Osteocyte (in vitro differentiated cells): ENCODE measurements around the gene ANKRD10. TPM values are rescaled to one million over a fixed set of nuclear protein-coding genes. Genes with fewer than 3 reads are reported as not detected.

Experiments used
- DNase-seq: peaks from one replicate; pipeline ENCODE4 v3.0.0; 2021; ENCODE audit warnings: mixed read lengths; ENCODE audit not compliant: unreplicated experiment; ENCODE audit errors: extremely low spot score
- H3K27ac Mint-ChIP-seq: one replicate; pipeline ENCODE4 v1.8.0; 2021; ENCODE audit warnings: mild to moderate bottlenecking, mixed read lengths; ENCODE audit not compliant: unreplicated experiment
- H3K27me3 Mint-ChIP-seq: one replicate; pipeline ENCODE4 v1.8.0; 2021; ENCODE audit warnings: mixed read lengths; ENCODE audit not compliant: unreplicated experiment
- H3K36me3 Mint-ChIP-seq: one replicate; pipeline ENCODE4 v1.8.0; 2021; ENCODE audit warnings: mixed read lengths; ENCODE audit not compliant: unreplicated experiment
- H3K4me1 Mint-ChIP-seq: one replicate; pipeline ENCODE4 v1.8.0; 2021; ENCODE audit warnings: mixed read lengths; ENCODE audit not compliant: unreplicated experiment
- H3K4me3 Mint-ChIP-seq: one replicate; pipeline ENCODE4 v1.8.0; 2021; ENCODE audit warnings: mild to moderate bottlenecking, moderate library complexity, mixed read lengths; ENCODE audit not compliant: unreplicated experiment
- H3K9me3 Mint-ChIP-seq: one replicate; pipeline ENCODE4 v1.8.0; 2021; ENCODE audit warnings: mixed read lengths; ENCODE audit not compliant: unreplicated experiment
- total RNA-seq: library from RNA; stranded (reverse); gene quantifications from 2 replicates; pipeline ENCODE4 v1.2.1, GENCODE V29; 2021
- TF ChIP-seq, protein P1 (sequence below): fragments of 200-600 bp; sonication (generic); IDR thresholded peaks from 2 replicates; pipeline ENCODE4 v1.5.0; 2021; ENCODE audit warnings: antibody characterized with exemption, mild to moderate bottlenecking, moderate library complexity

Gene ANKRD10
- total RNA-seq, 1 donor from 2014 or later: 257 TPM

DNA sequence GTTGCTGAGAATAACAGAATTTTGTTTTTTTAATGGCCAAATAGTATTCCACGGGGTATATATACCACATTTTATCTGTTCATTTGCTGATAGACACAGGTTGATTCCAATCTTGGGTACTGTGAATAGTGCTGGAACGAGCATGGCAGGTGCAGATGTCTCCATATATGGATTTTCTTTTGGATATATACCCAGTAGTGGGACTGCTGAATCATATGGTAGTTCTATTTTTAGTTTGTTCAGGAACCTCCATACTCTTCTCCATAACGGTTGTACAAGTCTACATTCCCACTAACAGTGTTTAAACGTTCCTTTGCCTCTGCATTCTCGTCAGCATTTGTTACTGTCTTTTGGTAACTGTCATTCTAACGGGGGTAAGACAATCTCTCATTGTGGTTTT lies 17.3 kb downstream of the ANKRD10 start:
- Mint-ChIP-seq H3K27ac (peak overlapping the region; percentile 23), H3K36me3 (peaks cover 40% of the 10 kb centered on the region), H3K4me1 (peaks cover 7% of the 10 kb centered on the region), H3K9me3 (no peaks in the 10 kb centered on the region), H3K4me3 (no peak overlapping the region), H3K27me3 (no peaks in the 10 kb centered on the region)
- TF ChIP-seq, protein P1, sequence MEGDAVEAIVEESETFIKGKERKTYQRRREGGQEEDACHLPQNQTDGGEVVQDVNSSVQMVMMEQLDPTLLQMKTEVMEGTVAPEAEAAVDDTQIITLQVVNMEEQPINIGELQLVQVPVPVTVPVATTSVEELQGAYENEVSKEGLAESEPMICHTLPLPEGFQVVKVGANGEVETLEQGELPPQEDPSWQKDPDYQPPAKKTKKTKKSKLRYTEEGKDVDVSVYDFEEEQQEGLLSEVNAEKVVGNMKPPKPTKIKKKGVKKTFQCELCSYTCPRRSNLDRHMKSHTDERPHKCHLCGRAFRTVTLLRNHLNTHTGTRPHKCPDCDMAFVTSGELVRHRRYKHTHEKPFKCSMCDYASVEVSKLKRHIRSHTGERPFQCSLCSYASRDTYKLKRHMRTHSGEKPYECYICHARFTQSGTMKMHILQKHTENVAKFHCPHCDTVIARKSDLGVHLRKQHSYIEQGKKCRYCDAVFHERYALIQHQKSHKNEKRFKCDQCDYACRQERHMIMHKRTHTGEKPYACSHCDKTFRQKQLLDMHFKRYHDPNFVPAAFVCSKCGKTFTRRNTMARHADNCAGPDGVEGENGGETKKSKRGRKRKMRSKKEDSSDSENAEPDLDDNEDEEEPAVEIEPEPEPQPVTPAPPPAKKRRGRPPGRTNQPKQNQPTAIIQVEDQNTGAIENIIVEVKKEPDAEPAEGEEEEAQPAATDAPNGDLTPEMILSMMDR: no peak
- DNase-seq: no peak

DNA sequence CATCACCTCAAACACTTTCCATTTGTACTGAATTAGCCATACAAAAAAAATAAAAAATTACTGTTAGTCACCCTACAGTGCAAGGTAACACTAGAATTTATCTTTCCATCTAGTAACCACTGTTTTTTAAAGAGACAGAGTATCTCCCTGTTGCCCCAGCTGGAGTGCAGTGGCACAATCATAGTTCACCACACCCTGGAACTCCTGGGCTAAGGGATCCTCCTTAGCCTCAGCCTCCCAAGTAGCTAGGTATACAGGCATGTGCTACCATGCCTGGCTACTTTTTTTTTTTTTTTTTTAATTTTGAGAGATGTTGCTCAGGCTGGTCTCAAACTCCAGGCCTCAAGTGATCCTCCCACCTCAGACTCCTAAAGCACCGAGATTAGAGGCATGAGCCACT lies 17.9 kb downstream of the ANKRD10 start:
- TF ChIP-seq, protein P1: no peak
- Mint-ChIP-seq H3K4me3 (no peak overlapping the region), H3K27ac (no peak overlapping the region)

DNA sequence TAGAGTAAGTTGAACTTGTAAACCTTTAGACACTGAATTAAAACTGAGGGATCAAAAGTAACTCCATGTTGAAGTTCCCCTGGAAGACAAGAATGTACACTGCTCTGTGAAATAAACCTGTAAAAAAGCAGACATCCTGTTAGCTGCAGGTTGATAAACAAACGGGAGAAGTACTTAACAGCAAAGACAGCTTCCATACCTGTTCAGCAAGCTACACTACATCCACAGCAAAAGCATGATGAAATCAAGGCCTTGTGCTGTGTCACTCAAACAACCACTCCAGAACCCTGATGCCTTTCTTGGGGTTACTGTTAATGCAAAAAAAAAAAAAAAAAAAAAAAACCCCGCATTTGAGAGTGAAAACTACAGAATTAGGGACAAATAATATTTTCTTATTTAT lies 20.8 kb downstream of the ANKRD10 start:
- Mint-ChIP-seq H3K4me1 (peaks cover 10% of the 10 kb centered on the region), H3K27ac (no peak overlapping the region), H3K4me3 (no peak overlapping the region), H3K27me3 (no peaks in the 10 kb centered on the region), H3K36me3 (peaks cover 47% of the 10 kb centered on the region), H3K9me3 (no peaks in the 10 kb centered on the region)
- DNase-seq: no peak
- TF ChIP-seq, protein P1: no peak

More for the DNA sequence above, 17.9 kb downstream of the ANKRD10 start:
- H3K9me3 Mint-ChIP-seq: no peaks in the 10 kb centered on the region
- H3K27me3 Mint-ChIP-seq: no peaks in the 10 kb centered on the region
- peaks cover 7% of the 10 kb centered on the region for H3K4me1 Mint-ChIP-seq
- no peak for DNase-seq
- H3K36me3 Mint-ChIP-seq: peaks cover 42% of the 10 kb centered on the region

DNA sequence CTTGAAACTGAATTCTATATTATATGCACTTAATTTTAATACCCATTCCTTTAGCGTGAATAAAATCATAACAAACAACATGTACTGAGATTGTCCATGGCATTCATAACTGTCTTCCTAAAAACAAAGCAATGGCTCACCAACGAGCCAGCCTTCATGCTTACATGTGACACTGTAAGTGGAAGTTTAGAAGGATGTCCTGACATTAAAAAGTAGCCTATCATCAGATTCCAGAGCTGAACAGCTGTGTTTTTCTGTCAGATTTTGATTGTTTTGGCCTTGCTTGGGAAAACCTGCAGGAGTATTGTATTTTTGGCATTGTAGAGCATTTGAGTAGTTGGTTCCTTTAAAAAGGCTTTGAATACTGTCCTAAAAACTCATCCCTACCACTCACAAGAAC lies 21.3 kb downstream of the ANKRD10 start:
- H3K4me3 Mint-ChIP-seq: no peak overlapping the region
- no peaks in the 10 kb centered on the region for H3K27me3 Mint-ChIP-seq
- no peaks in the 10 kb centered on the region for H3K9me3 Mint-ChIP-seq
- TF ChIP-seq, protein P1: no peak
- no peak for DNase-seq
- no peak overlapping the region for H3K27ac Mint-ChIP-seq
- H3K4me1 Mint-ChIP-seq: peaks cover 13% of the 10 kb centered on the region
- peaks cover 47% of the 10 kb centered on the region for H3K36me3 Mint-ChIP-seq

DNA sequence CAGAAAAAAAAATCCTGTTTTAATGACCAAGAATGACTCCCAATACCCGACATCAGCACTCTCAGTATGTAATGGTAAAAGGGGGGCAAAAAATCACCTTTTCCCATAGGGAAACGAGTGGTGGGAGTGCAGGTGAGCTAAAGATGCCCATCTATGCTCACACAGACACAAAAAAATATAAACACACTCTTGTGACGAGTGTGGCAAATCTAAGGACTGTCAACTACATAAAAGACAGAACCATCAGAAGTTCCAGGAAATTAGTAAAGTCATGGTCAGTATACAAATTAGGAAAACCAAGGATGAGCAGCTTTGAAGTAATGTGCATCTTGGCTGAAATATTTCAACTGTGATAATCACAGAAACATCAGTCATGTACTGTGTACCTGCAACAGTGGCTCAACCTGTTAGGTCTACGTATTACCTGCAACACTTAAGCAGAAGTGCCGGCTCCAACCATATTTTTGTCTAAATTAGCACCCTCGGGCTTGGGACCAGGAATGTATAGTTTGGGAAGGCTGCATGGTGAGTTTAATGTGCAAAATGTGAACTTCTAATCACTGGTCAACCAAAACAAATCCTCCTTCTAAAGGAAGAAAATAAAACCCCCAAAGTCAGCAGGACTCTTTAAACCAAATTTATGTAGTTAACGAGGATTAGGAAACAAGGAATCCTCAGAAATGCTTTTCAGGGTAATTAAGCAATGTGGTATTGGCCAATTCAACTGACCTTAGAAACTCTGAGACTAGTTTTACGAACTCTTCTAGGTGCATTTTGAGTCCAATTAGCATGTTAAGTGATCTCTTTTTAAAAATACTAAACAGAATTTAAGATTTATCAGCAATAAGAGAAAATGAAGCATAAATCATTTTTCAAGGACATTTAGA lies 24.3 kb downstream of the ANKRD10 start:
- TF ChIP-seq, protein P1: no peak
- Mint-ChIP-seq H3K27me3 (no peaks in the 10 kb centered on the region), H3K27ac (no peak overlapping the region), H3K9me3 (no peaks in the 10 kb centered on the region), H3K4me1 (peaks cover 21% of the 10 kb centered on the region), H3K36me3 (peaks cover 33% of the 10 kb centered on the region), H3K4me3 (no peak overlapping the region)
- DNase-seq: no peak
